Esophagus muscularis mucosa (tissue), 4 donors: ENCODE results near the gene HOXB5. TPM values are rescaled to one million over a fixed set of nuclear protein-coding genes. Genes with fewer than 3 reads are reported as not detected.
A peak's percentile ranks its signal among the peaks of the same experiment; 100 is the strongest.

Source experiments
- DNase-seq: peaks from one replicate; pipeline ENCODE4 v3.0.0-alpha.2; 2017; ENCODE audit errors: extremely low spot score
- H3K27ac ChIP-seq, 4 donors: fragments of 200-600 bp; sonication (generic); replicated peaks in 1 of 4; 1 replicate in 3 of 4; 2 replicates in 1 of 4; pipeline ENCODE4 v1.5.1; 2016 to 2019; ENCODE audit warnings: mild to moderate bottlenecking in 1 of 4
- H3K27me3 ChIP-seq, 4 donors: fragments of 200-600 bp; sonication (generic); one replicate each; pipeline versions ENCODE4 v1.5.1 to v1.6.0; 2016 to 2019
- H3K36me3 ChIP-seq, 4 donors: fragments of 200-600 bp; sonication (generic); one replicate each; pipeline ENCODE4 v1.5.1; 2016 to 2019
- H3K4me1 ChIP-seq, 4 donors: fragments of 200-600 bp; sonication (generic); one replicate each; pipeline ENCODE4 v1.5.1; 2016 to 2019
- H3K4me3 ChIP-seq, 4 donors: fragments of 200-600 bp; sonication (generic); 1 replicate in 2 of 4; 2 replicates in 2 of 4; pipeline ENCODE4 v1.5.1; 2016 to 2019; ENCODE audit warnings: mild to moderate bottlenecking in 4 of 4, moderate library complexity in 1 of 4
- H3K9me3 ChIP-seq, 4 donors: fragments of 200-600 bp; sonication (generic); 1 replicate in 3 of 4; 2 replicates in 1 of 4; pipeline ENCODE4 v1.5.1; 2016 to 2019
- EP300 ChIP-seq: sonication (generic); formaldehyde crosslinking; IDR thresholded peaks from one replicate; pipeline ENCODE4 v1.6.1; 2017; ENCODE audit warnings: antibody characterized with exemption
- POLR2A ChIP-seq: fragments of 450-650 bp; IDR thresholded peaks from one replicate; pipeline ENCODE4 v1.6.1; 2017; ENCODE audit warnings: antibody characterized with exemption, moderate library complexity, mild to moderate bottlenecking, low read depth
- POLR2AphosphoS5 ChIP-seq, 2 donors: sonication (generic); formaldehyde crosslinking; IDR thresholded peaks; one replicate each; pipeline ENCODE4 v1.6.1; 2017; ENCODE audit warnings: antibody characterized with exemption in 2 of 2
- WGBS: methylation state at CpG from one replicate; pipeline ENCODE4 v1.1.5; 2018; 5-methylcytosine and 5-hydroxymethylcytosine counted together
- intact Hi-C: fragments of 100-400 bp; cut with DNase I; formaldehyde crosslinking; loops from one replicate; pipeline ENCODE4 v1.15.1; 2023
- total RNA-seq, 4 donors: library from RNA; depleted of rRNA; stranded (reverse); fragments of >200 nt; gene quantifications; one replicate each; pipeline versions ENCODE4 v1.1.0 to v1.2.1, GENCODE V29; 2016
- TF ChIP-seq, protein P1 (sequence below), 3 experiments: fragments of 200-600 bp in 2 of 3; fragments of 450-650 bp in 1 of 3; sonication (generic) in 2 of 3; IDR thresholded peaks; one replicate each; pipeline ENCODE4 v1.5.1; 2017 to 2019; ENCODE audit warnings: antibody characterized with exemption in 3 of 3, mild to moderate bottlenecking in 2 of 3, moderate library complexity in 1 of 3

Gene HOXB5
- total RNA-seq, 4 donors from 2014 or later = 0.17 to 0.83 (median 0.36) TPM

DNA sequence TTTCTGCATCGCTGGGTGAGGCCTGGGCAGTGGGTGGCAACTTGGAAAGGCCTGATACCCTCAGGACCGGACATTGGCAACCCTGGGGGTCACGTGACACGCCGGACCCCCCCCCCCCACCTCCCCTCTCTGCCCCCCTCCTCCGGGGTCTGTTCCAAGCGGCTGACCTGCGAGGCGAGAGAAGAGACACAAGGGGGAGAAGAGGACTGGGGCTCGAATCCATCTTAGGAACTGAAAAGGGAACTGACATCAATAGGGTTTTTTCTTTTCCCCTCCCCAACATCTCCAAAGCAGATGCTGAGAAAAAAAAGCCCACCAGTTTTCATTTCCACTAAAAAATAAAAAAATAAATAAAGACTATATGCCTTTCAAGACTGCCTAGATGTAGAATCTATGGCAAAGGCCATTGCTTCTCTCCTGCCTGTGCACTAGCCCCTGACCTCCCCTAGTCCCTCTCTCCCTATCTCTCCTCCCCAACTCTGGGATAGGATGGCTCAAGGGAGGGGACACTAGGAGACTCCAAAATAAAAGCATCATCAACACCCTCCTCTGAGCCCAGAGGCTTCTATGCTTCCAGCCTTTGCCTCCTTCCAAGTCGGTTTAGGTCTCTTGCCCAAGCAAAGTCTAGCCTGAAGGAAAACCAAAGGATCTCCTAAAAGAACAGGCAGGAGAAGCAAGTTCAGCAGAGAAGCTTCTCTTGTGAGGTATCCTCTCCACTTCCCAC is 41.0 kb downstream of the HOXB5 start:
- peak; percentile 21 to 85 for TF ChIP-seq POLR2AphosphoS5 (IDR thresholded peaks at IDR 0.05)
- TF ChIP-seq, protein P1, sequence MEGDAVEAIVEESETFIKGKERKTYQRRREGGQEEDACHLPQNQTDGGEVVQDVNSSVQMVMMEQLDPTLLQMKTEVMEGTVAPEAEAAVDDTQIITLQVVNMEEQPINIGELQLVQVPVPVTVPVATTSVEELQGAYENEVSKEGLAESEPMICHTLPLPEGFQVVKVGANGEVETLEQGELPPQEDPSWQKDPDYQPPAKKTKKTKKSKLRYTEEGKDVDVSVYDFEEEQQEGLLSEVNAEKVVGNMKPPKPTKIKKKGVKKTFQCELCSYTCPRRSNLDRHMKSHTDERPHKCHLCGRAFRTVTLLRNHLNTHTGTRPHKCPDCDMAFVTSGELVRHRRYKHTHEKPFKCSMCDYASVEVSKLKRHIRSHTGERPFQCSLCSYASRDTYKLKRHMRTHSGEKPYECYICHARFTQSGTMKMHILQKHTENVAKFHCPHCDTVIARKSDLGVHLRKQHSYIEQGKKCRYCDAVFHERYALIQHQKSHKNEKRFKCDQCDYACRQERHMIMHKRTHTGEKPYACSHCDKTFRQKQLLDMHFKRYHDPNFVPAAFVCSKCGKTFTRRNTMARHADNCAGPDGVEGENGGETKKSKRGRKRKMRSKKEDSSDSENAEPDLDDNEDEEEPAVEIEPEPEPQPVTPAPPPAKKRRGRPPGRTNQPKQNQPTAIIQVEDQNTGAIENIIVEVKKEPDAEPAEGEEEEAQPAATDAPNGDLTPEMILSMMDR (IDR thresholded peaks at IDR 0.05) = no peak
- H3K4me1 ChIP-seq = peaks cover 33 to 97% (median 97%) of the 10 kb centered on the region in 4 donors
- intact Hi-C loops = no loop called here
- H3K9me3 ChIP-seq = no peaks in the 10 kb centered on the region
- WGBS = 24% methylated on average over 11 of the region's 11 CpGs
- no peaks in the 10 kb centered on the region for H3K27me3 ChIP-seq
- peak overlapping the region; percentile 40 to 64 (median 56) for H3K4me3 ChIP-seq
- peaks cover 4 to 29% (median 23%) of the 10 kb centered on the region in 4 donors for H3K36me3 ChIP-seq
- DNase-seq = no peak
- peak overlapping the region; percentile 91 to 97 (median 96) for H3K27ac ChIP-seq

DNA sequence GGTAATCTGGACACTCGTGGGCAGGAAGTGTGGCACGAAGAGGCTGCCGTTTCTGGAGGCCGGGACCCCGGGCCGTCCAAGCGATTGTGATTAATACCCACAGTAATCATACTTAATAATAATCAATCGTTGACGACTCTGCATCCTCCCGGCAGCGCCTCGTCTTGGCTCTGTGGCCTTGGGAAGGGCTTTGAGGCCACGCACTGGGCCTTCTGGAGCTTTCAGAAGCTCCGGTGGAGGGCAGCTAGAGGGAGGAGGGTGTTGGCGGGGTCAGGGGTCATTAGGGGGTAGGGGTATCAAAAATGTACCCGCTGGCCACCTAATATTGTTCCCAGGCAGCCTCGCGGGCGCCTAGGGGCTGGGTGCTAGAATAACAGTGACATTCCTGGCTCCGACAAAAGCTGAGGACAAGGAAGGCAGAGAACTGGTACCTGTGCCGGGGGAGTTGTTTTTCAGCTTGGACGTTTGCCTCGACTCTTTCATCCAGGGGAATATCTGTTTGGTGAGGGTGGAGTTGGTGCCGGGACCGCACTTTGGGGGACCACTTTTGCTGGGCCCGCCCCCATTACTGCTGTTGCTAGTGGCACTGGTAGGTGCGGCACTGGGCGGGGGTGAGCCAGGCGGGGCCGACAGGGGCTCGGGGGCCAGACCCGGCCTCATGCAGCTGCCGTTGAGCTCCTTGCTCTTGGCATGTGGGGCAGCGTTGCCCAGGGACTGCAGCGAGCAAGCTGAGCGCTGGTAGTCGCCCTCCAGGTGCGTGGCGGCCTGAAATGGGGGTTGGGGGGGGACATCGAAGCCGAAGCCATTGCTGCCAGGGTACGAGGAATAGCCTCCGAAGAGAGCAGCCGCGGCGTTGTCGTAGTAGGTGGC is 41.7 kb downstream of the HOXB5 start:
- Histone ChIP-seq H3K4me3 (peak overlapping the region; percentile 36 to 57 (median 40)), H3K9me3 (no peaks in the 10 kb centered on the region), H3K27ac (peak overlapping the region; percentile 91 to 97 (median 96)), H3K4me1 (peaks cover 33 to 97% (median 97%) of the 10 kb centered on the region in 4 donors), H3K36me3 (peaks cover 4 to 29% (median 23%) of the 10 kb centered on the region in 4 donors), H3K27me3 (no peaks in the 10 kb centered on the region)
- no peak for DNase-seq
- intact Hi-C loops = no loop called here
- TF ChIP-seq, protein P1 (IDR thresholded peaks at IDR 0.05) = no peak
- no peak for TF ChIP-seq POLR2AphosphoS5 (IDR thresholded peaks at IDR 0.05)
- TF ChIP-seq POLR2A = no peak
- TF ChIP-seq EP300 = no peak
- WGBS = 63% methylated on average over 39 of the region's 47 CpGs

DNA sequence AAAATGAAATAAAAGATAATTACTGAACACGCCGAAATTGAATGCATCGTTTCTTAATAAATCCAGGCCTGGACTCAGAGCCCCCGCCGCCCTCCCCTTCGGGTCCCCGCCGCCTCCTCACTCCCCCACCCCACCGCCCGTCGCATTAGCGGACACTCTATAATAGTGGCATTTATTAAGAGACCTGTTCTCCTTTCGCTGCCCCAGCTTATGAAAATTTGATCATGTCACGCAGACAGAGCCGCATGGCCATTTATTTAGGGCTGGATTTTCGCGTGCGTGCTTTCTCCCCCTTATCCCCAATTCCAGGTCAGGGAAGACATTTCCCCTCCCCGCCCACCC is 42.4 kb downstream of the HOXB5 start:
- 74% methylated on average over 19 of the region's 19 CpGs for WGBS
- Histone ChIP-seq H3K4me1 (peaks cover 31 to 97% (median 97%) of the 10 kb centered on the region in 4 donors), H3K4me3 (peak overlapping the region; percentile 36 to 57 (median 40)), H3K27me3 (no peaks in the 10 kb centered on the region), H3K36me3 (peaks cover 4 to 29% (median 23%) of the 10 kb centered on the region in 4 donors), H3K9me3 (no peaks in the 10 kb centered on the region), H3K27ac (peak overlapping the region; percentile 91 to 97 (median 96))
- DNase-seq = no peak
- TF ChIP-seq POLR2A (no peak), POLR2AphosphoS5 (IDR thresholded peaks at IDR 0.05) (no peak), EP300 (no peak)
- TF ChIP-seq, protein P1 (IDR thresholded peaks at IDR 0.05) = no peak
- intact Hi-C loops = no loop called here

DNA sequence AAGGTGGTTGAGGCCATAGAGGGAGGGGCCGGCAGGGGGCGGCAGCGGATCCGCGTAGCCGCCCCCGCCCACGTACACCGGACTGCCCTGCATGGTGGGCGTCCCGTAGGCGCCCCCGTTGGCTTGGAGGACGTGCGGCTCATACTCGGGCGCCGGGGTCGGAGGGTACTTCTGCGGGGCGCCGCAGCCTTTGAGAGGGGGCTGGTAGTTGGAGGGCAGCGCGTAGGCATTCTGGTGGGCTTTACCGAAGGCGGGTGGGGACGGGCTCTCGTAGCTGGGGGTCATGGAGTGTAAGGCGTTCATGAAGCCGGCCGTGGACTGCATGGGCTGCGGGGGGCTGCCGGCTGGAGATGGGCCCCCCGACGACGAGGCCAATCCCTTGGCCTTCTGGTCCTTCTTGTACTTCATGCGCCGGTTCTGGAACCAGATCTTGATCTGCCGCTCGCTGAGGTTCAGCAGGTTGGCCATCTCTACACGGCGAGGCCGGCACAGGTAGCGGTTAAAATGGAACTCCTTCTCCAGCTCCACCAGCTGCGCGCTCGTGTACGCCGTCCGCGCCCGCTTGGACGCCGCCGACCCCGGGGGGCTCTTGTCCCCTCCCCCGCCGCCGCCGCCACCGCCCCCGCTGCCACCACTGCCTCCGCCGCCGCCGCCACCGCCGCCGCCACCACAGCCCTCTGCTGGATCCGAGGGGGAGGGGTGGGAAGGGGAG is 42.9 kb downstream of the HOXB5 start:
- WGBS = 67% methylated on average over 61 of the region's 70 CpGs
- DNase-seq = no peak
- no peaks in the 10 kb centered on the region for H3K27me3 ChIP-seq

More for the DNA sequence above, 42.9 kb downstream of the HOXB5 start:
- peaks cover 4 to 29% (median 23%) of the 10 kb centered on the region in 4 donors for H3K36me3 ChIP-seq
- H3K27ac ChIP-seq = peak overlapping the region; percentile 91 to 97 (median 96)
- intact Hi-C loops = no loop called here
- peaks cover 32 to 97% (median 97%) of the 10 kb centered on the region in 4 donors for H3K4me1 ChIP-seq
- H3K4me3 ChIP-seq = peak overlapping the region; percentile 36 to 57 (median 40)
- TF ChIP-seq EP300 = no peak
- TF ChIP-seq POLR2AphosphoS5 (IDR thresholded peaks at IDR 0.05) = no peak
- TF ChIP-seq, protein P1 (IDR thresholded peaks at IDR 0.05) = peak in 1 of 3 experiments; percentile 29
- H3K9me3 ChIP-seq = no peaks in the 10 kb centered on the region
